ENCODE results near the gene CTH. TPM values are rescaled to one million over a fixed set of nuclear protein-coding genes. Genes with fewer than 3 reads are reported as not detected.
"Not testable (repeated sequence)": the region's sequence is repeated elsewhere in the genome, so short reads cannot be mapped to it uniquely, and the experiment has no call there.

The CTH gene
- total RNA-seq (2014; rRNA removed) (8.5 and 13.2 TPM in 2 replicates), Bru-seq, nascent RNA (percentile 93 among the genes with signal in this experiment), BruChase-seq, experiment 1, labeled RNA remaining after a 6-hour chase (percentile 86 among the genes with signal in this experiment), BruChase-seq, experiment 2, labeled RNA remaining after a 2-hour chase (percentile 82 among the genes with signal in this experiment)
- long read RNA-seq, transcript CTH-202 (12 exons, 1,805 nt): major isoform, 62 of 73 reads
- long read RNA-seq, partial matches to known transcripts: 3 of 73 reads
- long read RNA-seq, other reads (novel, unspliced or antisense): 5 of 73 reads

DNA sequence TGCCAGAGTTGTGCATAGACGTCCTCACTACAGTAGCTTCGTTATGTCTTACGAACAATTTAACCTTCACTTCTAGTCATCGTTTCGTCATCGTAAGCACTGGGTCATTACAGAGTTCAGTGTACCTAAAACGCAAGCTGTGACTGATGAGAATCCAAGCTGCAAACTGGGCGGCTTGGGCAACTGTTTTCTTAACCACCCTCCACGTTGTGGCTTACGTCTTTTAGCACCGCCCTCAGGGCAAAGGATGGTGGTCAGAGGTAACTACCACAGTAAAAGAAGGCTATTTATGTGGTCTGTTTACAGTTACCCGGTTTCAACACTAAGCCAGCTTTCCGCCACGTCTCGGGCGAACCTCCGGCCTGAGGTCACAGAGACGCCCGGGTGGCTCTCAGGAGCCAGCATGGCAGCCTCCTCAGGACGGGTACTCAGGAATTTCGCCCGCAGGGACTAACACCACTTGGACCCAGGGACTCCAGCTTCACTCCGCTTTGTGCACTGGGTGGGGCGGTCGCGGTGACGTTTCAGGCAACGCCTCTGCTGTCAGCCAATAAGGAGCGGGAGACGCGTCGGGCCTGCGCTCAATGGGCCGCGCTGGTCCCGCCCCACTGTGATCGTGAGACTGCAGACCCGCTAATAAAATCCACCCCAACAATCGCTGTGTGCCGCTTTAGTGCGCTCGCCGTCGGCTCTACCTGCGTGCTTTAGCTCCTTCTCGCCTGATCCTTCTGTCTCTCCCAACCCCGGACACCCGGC, at the start of gene CTH:
CTH (plus strand) TSS at position 665 of the 756 bp plus-strand sequence. CDS start 148 bp downstream, outside the sequence.
- peak within 1 kb of the TSS; percentile 75 for H2AFZ ChIP-seq (ENCODE audit: low read length)
- H4K20me1 ChIP-seq (ENCODE audit: low read length): peaks cover 4% of the 10 kb centered on the region; the same call in 1 of the 2 replicates
- peaks cover 34% of the 10 kb centered on the region for H3K79me2 ChIP-seq (ENCODE audit: low read length)
- peak; percentile 95 for ATAC-seq
- TSS peak; percentile 96 for BruUV-seq (replicated peaks)
- ChIA-PET POLR2A (ENCODE audit: unreplicated experiment) (interaction anchor here (0.5 to 2.2 kb wide), 13 partner anchors 12 to 190 kb away, joined by 3 to 22 read pairs (median 4); partner anchors contain the start of genes ANKRD13C and SRSF11), CTCF (interaction anchor here (0.6 to 1.2 kb wide), 2 partner anchors 18 to 188 kb away, joined by 3 to 6 read pairs; no protein-coding TSS in a partner anchor)
- peak within 1 kb of the TSS; percentile 94 for H3K4me2 ChIP-seq (ENCODE audit: low read length)
- peaks cover 4% of the 10 kb centered on the region; the same call in 1 of the 2 replicates for H3K36me3 ChIP-seq (ENCODE audit: low read depth, low read length)
- peaks cover 11% of the 10 kb centered on the region; the same call in 1 of the 2 replicates for H3K4me1 ChIP-seq (ENCODE audit: insufficient read depth, low read length)
- H3F3A ChIP-seq (ENCODE audit: low read length, unreplicated experiment): no peaks in the 10 kb centered on the region
- H3K9me2 ChIP-seq (replicated peaks; ENCODE audit: low read length): no peaks in the 10 kb centered on the region
- H3K27me3 ChIP-seq (ENCODE audit: low read length): no peaks in the 10 kb centered on the region
- H3K9me3 ChIP-seq (ENCODE audit: low read length): no peaks in the 10 kb centered on the region
- intact Hi-C loops (cut with micrococcal nuclease): loop anchor here (1.0 to 5.0 kb wide), 4 partner anchors 38 to 203 kb away; partner anchors contain the start of genes ANKRD13C and LRRC40
- peak; percentile 98 for DNase-seq
- H3K4me3 ChIP-seq (ENCODE audit: low read length): peak within 1 kb of the TSS; percentile 88
- no peak for TF ChIP-seq EZH2phosphoT487 (IDR thresholded peaks at IDR 0.05; ENCODE audit: borderline replicate concordance, low read length)
- peak within 1 kb of the TSS; percentile 73 for H3K27ac ChIP-seq (ENCODE audit: low read length)
- peak within 1 kb of the TSS; percentile 76 for H3K9ac ChIP-seq (ENCODE audit: low read length)

DNA sequence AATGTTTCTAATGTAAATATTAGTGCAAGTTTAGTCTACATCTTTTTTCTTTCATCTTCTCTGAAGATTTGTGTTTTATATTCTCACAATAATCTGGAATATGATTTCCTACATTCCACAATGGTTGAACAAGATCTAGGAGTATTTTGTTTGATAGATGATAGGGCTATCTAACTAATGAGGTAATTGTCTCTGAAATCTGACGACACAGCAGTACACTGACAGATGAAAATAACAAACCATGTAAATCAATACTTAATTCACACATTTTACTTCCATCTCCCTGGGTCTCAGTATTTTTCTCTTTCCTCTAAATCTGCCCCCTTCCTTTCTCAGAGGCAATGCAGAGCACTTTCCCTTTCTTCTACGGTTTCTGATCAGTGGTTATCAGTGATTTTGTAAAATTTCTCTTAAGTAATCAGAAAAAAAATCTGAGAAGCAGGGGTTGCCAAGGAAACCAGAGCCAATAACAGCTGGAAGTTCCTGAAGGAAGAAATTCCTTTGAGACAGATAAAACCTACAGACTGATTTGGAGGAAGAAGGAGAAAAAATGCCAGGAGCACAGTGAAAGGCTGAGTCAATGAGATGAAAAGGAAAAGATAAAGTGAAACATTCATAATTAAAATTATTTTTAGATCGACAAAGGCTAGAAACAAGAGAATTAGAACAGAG, 49.2 kb upstream of the CTH start:
- Histone ChIP-seq H3K27me3 (ENCODE audit: low read length) (no peaks in the 10 kb centered on the region), H2AFZ (ENCODE audit: low read length) (no peak overlapping the region), H3K9me3 (ENCODE audit: low read length) (no peaks in the 10 kb centered on the region), H3K36me3 (ENCODE audit: low read depth, low read length) (no peaks in the 10 kb centered on the region), H3K27ac (ENCODE audit: low read length) (peak overlapping the region; percentile 3; the same call in 1 of the 2 replicates), H3K79me2 (ENCODE audit: low read length) (peaks cover 23% of the 10 kb centered on the region), H3K4me2 (ENCODE audit: low read length) (no peak overlapping the region), H3F3A (ENCODE audit: low read length, unreplicated experiment) (no peaks in the 10 kb centered on the region), H4K20me1 (ENCODE audit: low read length) (no peaks in the 10 kb centered on the region), H3K9me2 (replicated peaks; ENCODE audit: low read length) (no peaks in the 10 kb centered on the region), H3K9ac (ENCODE audit: low read length) (no peak overlapping the region), H3K4me1 (ENCODE audit: insufficient read depth, low read length) (peaks cover 32% of the 10 kb centered on the region), H3K4me3 (ENCODE audit: low read length) (no peak overlapping the region)
- DNase-seq (peak; percentile 37), ATAC-seq (no peak)
- no TSS peak for BruUV-seq (replicated peaks)
- ChIA-PET POLR2A (ENCODE audit: unreplicated experiment) (no interaction called here), CTCF (no interaction called here)
- intact Hi-C loops (cut with micrococcal nuclease): no loop called here
- no peak for TF ChIP-seq EZH2 (IDR thresholded peaks at IDR 0.05; ENCODE audit: low read length, unreplicated experiment)
- TF ChIP-seq, protein P1, sequence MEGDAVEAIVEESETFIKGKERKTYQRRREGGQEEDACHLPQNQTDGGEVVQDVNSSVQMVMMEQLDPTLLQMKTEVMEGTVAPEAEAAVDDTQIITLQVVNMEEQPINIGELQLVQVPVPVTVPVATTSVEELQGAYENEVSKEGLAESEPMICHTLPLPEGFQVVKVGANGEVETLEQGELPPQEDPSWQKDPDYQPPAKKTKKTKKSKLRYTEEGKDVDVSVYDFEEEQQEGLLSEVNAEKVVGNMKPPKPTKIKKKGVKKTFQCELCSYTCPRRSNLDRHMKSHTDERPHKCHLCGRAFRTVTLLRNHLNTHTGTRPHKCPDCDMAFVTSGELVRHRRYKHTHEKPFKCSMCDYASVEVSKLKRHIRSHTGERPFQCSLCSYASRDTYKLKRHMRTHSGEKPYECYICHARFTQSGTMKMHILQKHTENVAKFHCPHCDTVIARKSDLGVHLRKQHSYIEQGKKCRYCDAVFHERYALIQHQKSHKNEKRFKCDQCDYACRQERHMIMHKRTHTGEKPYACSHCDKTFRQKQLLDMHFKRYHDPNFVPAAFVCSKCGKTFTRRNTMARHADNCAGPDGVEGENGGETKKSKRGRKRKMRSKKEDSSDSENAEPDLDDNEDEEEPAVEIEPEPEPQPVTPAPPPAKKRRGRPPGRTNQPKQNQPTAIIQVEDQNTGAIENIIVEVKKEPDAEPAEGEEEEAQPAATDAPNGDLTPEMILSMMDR (conservative IDR thresholded peaks at IDR 0.05; ENCODE audit: low read depth, low read length): no peak
- TF ChIP-seq EZH2phosphoT487 (IDR thresholded peaks at IDR 0.05; ENCODE audit: borderline replicate concordance, low read length): no peak

DNA sequence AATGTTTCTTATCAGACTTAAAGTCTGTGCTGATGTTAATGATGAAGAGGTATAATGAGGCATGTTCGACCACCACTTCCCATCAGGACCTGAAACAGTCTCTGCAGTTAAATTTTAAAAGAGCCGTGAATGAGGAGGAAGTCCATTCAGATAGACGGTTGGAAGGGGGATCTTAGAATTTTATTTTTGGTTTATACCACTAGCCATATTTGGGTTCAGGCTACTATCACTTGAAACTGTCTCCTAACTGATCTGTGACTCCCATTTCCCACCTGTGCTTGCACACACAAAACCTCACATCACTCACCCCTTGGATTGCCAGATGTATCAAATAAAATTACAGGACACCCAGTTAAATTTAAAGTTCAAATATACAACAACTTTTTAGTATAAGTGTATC, 46.6 kb upstream of the CTH start:
- no peaks in the 10 kb centered on the region for H3F3A ChIP-seq (ENCODE audit: low read length, unreplicated experiment)
- no peaks in the 10 kb centered on the region for H3K9me2 ChIP-seq (replicated peaks; ENCODE audit: low read length)
- no peak overlapping the region for H3K4me3 ChIP-seq (ENCODE audit: low read length)
- ATAC-seq (no peak), DNase-seq (no peak)
- no peak overlapping the region for H2AFZ ChIP-seq (ENCODE audit: low read length)
- H4K20me1 ChIP-seq (ENCODE audit: low read length): no peaks in the 10 kb centered on the region
- no peak overlapping the region for H3K4me2 ChIP-seq (ENCODE audit: low read length)
- H3K79me2 ChIP-seq (ENCODE audit: low read length): peaks cover 7% of the 10 kb centered on the region
- POLR2A ChIA-PET (ENCODE audit: unreplicated experiment): no interaction called here
- H3K4me1 ChIP-seq (ENCODE audit: insufficient read depth, low read length): peaks cover 29% of the 10 kb centered on the region
- H3K36me3 ChIP-seq (ENCODE audit: low read depth, low read length): no peaks in the 10 kb centered on the region
- H3K27ac ChIP-seq (ENCODE audit: low read length): no peak overlapping the region
- BruUV-seq (replicated peaks): no TSS peak
- TF ChIP-seq EZH2 (IDR thresholded peaks at IDR 0.05; ENCODE audit: low read length, unreplicated experiment) (no peak), EZH2phosphoT487 (IDR thresholded peaks at IDR 0.05; ENCODE audit: borderline replicate concordance, low read length) (no peak)
- TF ChIP-seq, protein P1 (conservative IDR thresholded peaks at IDR 0.05; ENCODE audit: low read depth, low read length): no peak
- H3K27me3 ChIP-seq (ENCODE audit: low read length): no peaks in the 10 kb centered on the region
- H3K9ac ChIP-seq (ENCODE audit: low read length): no peak overlapping the region
- intact Hi-C loops (cut with micrococcal nuclease): no loop called here
- H3K9me3 ChIP-seq (ENCODE audit: low read length): no peaks in the 10 kb centered on the region
- CTCF ChIA-PET: no interaction called here

DNA sequence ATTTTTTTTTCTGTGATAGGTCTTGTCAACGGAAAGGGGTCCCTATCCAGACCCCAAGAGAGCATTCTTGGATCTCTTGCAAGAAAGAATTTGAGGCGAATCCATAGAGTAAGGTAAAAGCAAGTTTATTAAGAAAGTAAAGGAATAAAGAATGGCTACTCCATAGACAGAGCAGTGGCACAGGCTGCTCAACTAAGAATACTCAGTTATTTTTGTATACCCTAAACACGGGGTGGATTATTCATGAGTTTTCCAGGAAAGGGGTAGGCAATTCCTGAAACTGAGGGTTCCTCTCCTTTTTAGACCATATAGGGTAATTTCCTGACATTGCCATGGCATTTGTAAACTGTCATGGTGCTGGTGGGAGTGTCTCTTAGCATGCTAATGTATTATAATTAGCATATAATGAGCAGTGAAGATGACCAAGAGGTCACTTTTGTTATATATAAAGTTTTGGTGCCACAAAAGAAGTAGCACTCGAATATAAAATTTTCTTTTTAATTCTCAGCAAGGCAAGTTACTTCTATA, 44.6 kb upstream of the CTH start:
- H3K4me2 ChIP-seq (ENCODE audit: low read length); ATAC-seq; H3K27me3 ChIP-seq (ENCODE audit: low read length); BruUV-seq (replicated peaks); intact Hi-C loops (cut with micrococcal nuclease); CTCF ChIA-PET; H3K36me3 ChIP-seq (ENCODE audit: low read depth, low read length); DNase-seq; H3K9ac ChIP-seq (ENCODE audit: low read length); H3K79me2 ChIP-seq (ENCODE audit: low read length); POLR2A ChIA-PET (ENCODE audit: unreplicated experiment); H3K9me3 ChIP-seq (ENCODE audit: low read length); H3F3A ChIP-seq (ENCODE audit: low read length, unreplicated experiment); H3K9me2 ChIP-seq (replicated peaks; ENCODE audit: low read length); H4K20me1 ChIP-seq (ENCODE audit: low read length); H3K4me3 ChIP-seq (ENCODE audit: low read length); H2AFZ ChIP-seq (ENCODE audit: low read length): not testable (repeated sequence)
- Histone ChIP-seq H3K27ac (ENCODE audit: low read length) (0 out of 2 replicates have a peak overlapping the region, but pooled peaks have one; percentile 58), H3K4me1 (ENCODE audit: insufficient read depth, low read length) (peaks cover 16% of the 10 kb centered on the region)

Measured in PC-3 (cell line).